ENCODE measurements around the gene TCF23.
"Not testable (repeated sequence)": the region's sequence is repeated elsewhere in the genome, so short reads cannot be mapped to it uniquely, and the experiment has no call there.

Gene TCF23

GRCh38 chr2:27191070-27191829 is 42.4 kb downstream of the TCF23 start:
- DNase-seq, result peak; percentile 48 to 68

DNA sequence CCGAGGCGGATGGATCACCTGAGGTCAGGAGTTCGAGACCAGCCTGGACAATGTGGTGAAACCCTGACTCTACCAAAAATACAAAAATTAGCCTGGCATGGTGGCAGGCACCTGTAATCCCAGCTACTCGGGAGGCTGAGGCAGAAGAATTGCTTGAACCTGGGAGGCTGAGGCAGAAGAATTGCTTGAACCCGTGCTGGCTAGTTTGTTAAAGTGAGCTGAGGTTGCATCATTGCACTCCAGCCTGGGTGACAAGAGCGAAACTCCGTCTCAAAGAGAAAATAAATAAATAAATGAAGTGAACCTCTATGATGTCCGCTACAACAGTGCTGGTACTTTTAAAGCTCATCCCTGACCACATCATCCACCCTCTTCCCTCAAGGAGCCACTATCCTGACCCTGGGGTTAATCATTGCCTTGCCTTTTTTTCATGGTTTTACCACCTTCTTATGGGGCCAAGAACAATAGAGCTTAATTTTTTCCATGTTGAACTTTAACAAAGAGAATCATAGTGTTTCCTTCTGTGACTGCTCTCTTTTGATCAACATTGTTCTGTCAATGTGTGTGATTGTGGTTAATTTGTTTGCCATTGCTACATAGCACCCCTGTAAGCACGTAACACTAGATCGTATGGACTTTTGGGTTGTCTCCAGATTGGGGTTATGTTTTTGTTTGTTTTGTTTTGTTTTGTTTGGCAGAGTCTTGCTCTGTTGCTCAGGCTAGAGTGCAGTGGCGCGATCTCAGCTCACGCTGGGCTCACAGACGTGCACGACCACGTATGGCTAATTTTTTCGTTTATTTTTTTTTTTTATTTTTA is 45.9 kb downstream of the TCF23 start:
- no peak for DNase-seq

GRCh38 chr2:27195799-27196198 is 47.0 kb downstream of the TCF23 start:
- not testable (repeated sequence) for DNase-seq

DNA sequence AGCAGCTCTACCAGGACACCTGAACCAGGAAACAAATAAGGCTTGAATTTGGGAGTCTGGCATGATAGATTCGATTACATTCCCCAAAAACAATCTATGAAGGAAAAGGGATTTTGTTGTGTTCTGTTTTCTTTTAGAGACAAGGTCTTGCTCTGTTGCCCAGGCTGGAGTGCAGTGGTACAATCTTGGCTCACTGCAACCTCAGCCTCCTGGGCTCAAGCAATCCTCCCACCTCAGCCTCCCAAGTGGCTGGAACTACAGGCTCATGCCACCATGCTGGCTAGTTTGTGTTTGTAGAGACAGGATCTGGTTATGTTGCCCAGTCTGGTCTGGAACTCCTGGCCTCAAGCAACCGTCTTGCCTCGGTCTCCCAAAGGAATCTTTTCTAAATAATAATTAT is 49.3 kb downstream of the TCF23 start:
- DNase-seq, result not testable (repeated sequence)

DNA sequence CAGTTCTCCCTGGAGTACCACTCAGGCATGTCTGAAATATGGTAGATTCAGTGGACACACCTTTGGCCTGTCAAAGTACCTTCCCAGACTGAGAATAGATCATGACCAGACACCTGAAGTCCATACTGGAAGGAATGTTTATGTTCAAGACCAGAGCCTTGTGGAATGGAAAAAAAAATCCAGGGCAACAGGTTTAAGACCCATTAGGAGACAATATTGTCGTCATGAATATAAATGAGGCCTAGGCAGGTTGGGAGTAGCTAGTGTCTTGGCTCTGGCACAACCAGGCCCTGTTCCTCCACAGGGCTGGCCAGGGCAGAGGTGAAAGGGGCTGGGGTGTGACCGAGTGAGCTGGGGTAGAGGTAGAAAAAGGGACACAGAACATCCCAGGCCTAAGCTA is 49.8 kb downstream of the TCF23 start:
- DNase-seq, result no peak

DNA sequence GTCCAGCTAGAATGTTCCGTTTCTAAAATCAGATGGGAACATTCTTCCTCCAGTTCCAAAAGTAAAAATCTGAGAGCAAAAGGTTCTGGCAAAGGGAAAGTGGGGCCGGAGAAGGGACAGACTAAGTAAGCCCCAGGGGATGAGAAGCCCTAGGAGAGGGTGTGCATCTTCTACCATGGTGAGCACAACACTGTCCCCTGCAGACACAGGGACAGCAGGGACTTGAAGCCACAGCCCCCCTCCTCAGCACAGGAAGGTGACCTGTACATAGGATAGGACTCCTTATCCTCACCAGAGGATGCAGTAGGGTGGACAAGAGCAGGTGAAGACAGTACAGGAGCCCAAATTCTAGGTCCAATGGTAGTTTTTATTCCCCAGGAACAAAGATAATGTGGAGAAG is 50.4 kb downstream of the TCF23 start:
- no peak for DNase-seq

DNA sequence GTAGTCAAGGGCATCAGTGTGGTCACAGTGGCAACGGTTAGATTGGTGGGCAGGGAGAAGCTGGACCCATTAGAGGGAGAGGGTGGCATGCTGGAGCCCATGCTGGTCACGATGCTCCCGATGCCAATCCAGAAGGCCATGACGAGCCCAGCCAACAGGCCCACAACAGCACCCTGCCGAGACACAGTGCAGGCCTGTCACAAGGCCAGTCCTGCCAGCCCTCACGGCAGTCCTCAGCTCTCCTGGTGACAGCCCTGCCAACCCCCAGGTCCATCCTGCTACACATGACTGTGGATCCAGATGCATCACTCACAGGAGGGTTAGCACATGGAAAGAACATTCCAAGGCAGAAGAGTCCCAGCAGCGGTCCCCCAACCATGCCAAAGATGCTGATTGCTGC is 52.9 kb downstream of the TCF23 start:
- DNase-seq, result no peak

DNA sequence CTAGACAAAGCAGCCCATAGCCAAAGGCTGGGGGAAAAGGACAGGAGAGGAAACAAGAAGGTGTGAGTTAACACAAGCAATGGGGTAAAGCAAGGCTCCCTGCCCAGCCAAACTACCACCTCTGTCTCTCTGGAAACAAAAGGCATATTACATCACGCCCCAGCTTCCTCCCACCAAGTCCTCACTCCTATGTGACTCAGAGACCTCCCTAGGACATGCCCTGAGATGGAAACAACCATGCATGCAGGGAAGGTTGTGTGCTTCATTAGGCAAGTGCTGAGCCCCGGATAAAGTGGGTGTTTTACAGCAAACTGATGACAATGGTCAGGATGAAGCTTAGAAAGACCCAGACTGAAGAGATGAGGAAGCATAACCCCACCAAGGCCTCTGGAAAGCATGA is 54.0 kb downstream of the TCF23 start:
- DNase-seq, result no peak

- no peak for DNase-seq
Observed at GRCh38 chr2:27203741-27204140, 54.9 kb downstream of the TCF23 start.

DNA sequence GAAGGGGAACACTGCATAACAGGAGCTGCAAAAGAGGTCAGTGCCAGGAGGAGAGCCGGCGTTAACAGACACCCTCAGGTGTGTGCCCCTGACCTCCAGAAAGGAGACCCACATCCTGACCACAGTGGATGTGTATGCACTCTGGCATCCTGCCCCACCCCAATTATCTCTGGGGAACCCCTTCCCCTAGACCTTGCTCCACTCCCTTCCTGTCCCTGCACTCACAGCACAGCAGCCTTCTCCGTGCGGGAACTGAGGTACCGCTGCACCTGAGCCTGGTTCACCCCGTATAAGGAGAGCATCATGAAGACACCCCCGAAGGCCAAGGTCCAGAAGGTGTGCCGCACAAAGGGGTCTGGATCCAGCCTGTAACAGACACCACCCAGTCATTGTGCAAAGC is 55.8 kb downstream of the TCF23 start:
- no peak for DNase-seq

- DNase-seq, result no peak
Observed at GRCh38 chr2:27205206-27205605, 56.4 kb downstream of the TCF23 start.

DNA sequence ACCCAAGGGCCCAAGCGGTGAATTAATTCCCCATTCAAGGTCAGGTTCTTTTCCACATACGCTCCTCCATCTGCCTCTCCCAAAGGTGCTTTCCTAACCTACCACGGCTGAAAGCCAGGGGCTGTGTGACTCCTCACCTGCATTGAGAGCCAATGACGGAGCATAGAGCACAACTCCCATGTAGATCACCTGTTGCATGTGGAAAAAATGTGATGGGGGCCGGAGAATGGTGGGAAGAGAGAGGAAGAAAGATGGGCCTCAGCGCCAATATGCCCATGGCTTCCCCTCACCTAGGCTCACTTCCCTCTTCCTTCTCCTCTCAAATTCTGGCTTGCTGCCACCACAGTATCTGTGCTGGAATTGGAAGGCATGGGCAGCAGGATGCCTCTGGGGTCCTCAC is 57.5 kb downstream of the TCF23 start:
- DNase-seq, result no peak
